ENCODE measurements around the gene ZNF836.

- TF ChIP-seq REST (IDR thresholded peaks at IDR 0.05; ENCODE audit: borderline replicate concordance), result no peak
- TF ChIP-seq REST (CRISPR knock-in tag; IDR thresholded peaks at IDR 0.05; ENCODE audit: low read depth), result no peak
- no peak for TF ChIP-seq ZNF511 (CRISPR knock-in tag; IDR thresholded peaks at IDR 0.05)
- no peak for TF ChIP-seq CTCF (IDR thresholded peaks at IDR 0.05 in 2 of 3, conservative IDR thresholded peaks at IDR 0.05 in 1 of 3; ENCODE audit: insufficient read depth in 2 of 3, low read depth in 1 of 3, low read length in 3 of 3)
- TF ChIP-seq ZNF586 (CRISPR knock-in tag; conservative IDR thresholded peaks at IDR 0.05), result no peak
- no peak for TF ChIP-seq TCF7L2 (IDR thresholded peaks at IDR 0.05; ENCODE audit: low read depth, low read length)
- no peak for TF ChIP-seq ZBTB49 (CRISPR knock-in tag; IDR thresholded peaks at IDR 0.05; ENCODE audit: borderline replicate concordance)
- TF ChIP-seq CREB3 (tag; conservative IDR thresholded peaks at IDR 0.05; ENCODE audit: low read depth), result no peak
- no peak for TF ChIP-seq ZNF23 (CRISPR knock-in tag; IDR thresholded peaks at IDR 0.05)
- TF ChIP-seq SNAPC5 (CRISPR knock-in tag; IDR thresholded peaks at IDR 0.05), result no peak
These were observed 31.2 kb downstream of the ZNF836 start for GRCh38 chr19:52140032-52140710.

Measured in K562 (cell line).